Measurements from ENCODE around the gene KRTAP3-2.
A peak's percentile ranks its signal among the peaks of the same experiment; 100 is the strongest.

KRTAP3-2 gene

GRCh38 chr17:40963838-40964237 is 35.9 kb downstream of the KRTAP3-2 start:
- DNase-seq (ENCODE audit: low read depth, low spot score) = no peak

GRCh38 chr17:40962059-40962561 is 37.6 kb downstream of the KRTAP3-2 start:
- no peak for DNase-seq (ENCODE audit: low read depth, low spot score)

- DNase-seq (ENCODE audit: low read depth, low spot score) = no peak
Measured at GRCh38 chr17:40961591-40961990, 38.1 kb downstream of the KRTAP3-2 start.

GRCh38 chr17:40960144-40960543 is 39.6 kb downstream of the KRTAP3-2 start:
- no peak for DNase-seq (ENCODE audit: low read depth, low spot score)

- DNase-seq (ENCODE audit: low read depth, low spot score) = no peak
Measured at GRCh38 chr17:40958086-40958953, 41.4 kb downstream of the KRTAP3-2 start.

- peak; percentile 70 for DNase-seq (ENCODE audit: low read depth, low spot score)
Measured at GRCh38 chr17:40956401-40957254, 43.1 kb downstream of the KRTAP3-2 start.

- DNase-seq (ENCODE audit: low read depth, low spot score) = peak; percentile 41
Measured at GRCh38 chr17:40953881-40954280, 45.8 kb downstream of the KRTAP3-2 start.

GRCh38 chr17:40952661-40953060 is 47.0 kb downstream of the KRTAP3-2 start:
- peak; percentile 75 for DNase-seq (ENCODE audit: low read depth, low spot score)

- DNase-seq (ENCODE audit: low read depth, low spot score) = no peak
Measured at GRCh38 chr17:40952154-40952553, 47.6 kb downstream of the KRTAP3-2 start.

- no peak for DNase-seq (ENCODE audit: low read depth, low spot score)
Measured at GRCh38 chr17:40951011-40951622, 48.6 kb downstream of the KRTAP3-2 start.

GRCh38 chr17:40950176-40950575 is 49.5 kb downstream of the KRTAP3-2 start:
- DNase-seq (ENCODE audit: low read depth, low spot score) = no peak

GRCh38 chr17:40949418-40949817 is 50.3 kb downstream of the KRTAP3-2 start:
- peak; percentile 26 for DNase-seq (ENCODE audit: low read depth, low spot score)
